IMR-90 (cell line): ENCODE data around the gene NOXO1. TPM values are rescaled to one million over a fixed set of nuclear protein-coding genes. Genes with fewer than 3 reads are reported as not detected.
A peak's percentile ranks its signal among the peaks of the same experiment; 100 is the strongest.

Source experiments
- ATAC-seq: fragments of 200-7000 bp; cut with Tn5 transposase; 2 replicates; pipeline ENCODE4 v1.9.1; 2020; ENCODE audit warnings: low read depth, mild to moderate bottlenecking, moderate library complexity
- BruUV-seq: library from RNA; stranded (reverse); fragments of 400-500 nt; replicated peaks from 2 replicates; lab custom pipeline; 2021; lab: Mats Ljungman, UMichigan
- CTCF ChIA-PET: fragments of 300-600 bp; formaldehyde crosslinking; extraction: SDS; loops from one replicate; lab custom pipeline; 2021; ENCODE audit warnings: antibody characterized with exemption; lab: Yijun Ruan, JAX
- POLR2A ChIA-PET: fragments of 300-600 bp; sonication (Branson Sonifier 250); formaldehyde crosslinking; loops from one replicate; lab custom pipeline; 2022; ENCODE audit warnings: antibody characterized with exemption; ENCODE audit not compliant: unreplicated experiment; lab: Charles Lee
- DNase-seq: peaks from one replicate; pipeline ENCODE4 v3.0.0; 2013
- H2AFZ ChIP-seq: replicated peaks from 2 replicates; pipeline ENCODE3; 2013; ENCODE audit warnings: low read length, mild to moderate bottlenecking; ENCODE audit not compliant: poor library complexity
- H2AK5ac ChIP-seq: 2 replicates; pipeline ENCODE4 v1.6.1; 2013; ENCODE audit warnings: low read depth, low read length, inconsistent platforms
- H2AK9ac ChIP-seq: replicated peaks from 2 replicates; pipeline ENCODE3; 2013; ENCODE audit warnings: mild to moderate bottlenecking, low read depth, low read length, moderate library complexity; ENCODE audit not compliant: poor library complexity
- H2BK120ac ChIP-seq: 2 replicates; pipeline ENCODE4 v1.6.1; 2013; ENCODE audit warnings: low read depth, low read length, inconsistent platforms
- H2BK15ac ChIP-seq: 3 replicates; pipeline ENCODE4 v1.6.1; 2013; ENCODE audit warnings: low read depth, low read length, inconsistent platforms
- H2BK20ac ChIP-seq: 2 replicates; pipeline ENCODE4 v1.6.1; 2013; ENCODE audit warnings: low read depth, mild to moderate bottlenecking, inconsistent platforms, low read length, moderate library complexity
- H2BK5ac ChIP-seq: 2 replicates; pipeline ENCODE4 v1.6.1; 2013; ENCODE audit warnings: mild to moderate bottlenecking, low read depth, low read length, inconsistent platforms; ENCODE audit not compliant: poor library complexity, severe bottlenecking
- H3K14ac ChIP-seq: replicated peaks from 2 replicates; pipeline ENCODE4 v1.6.1; 2013; ENCODE audit warnings: low read depth, low read length, inconsistent platforms
- H3K18ac ChIP-seq: 2 replicates; pipeline ENCODE4 v1.6.1; 2013; ENCODE audit warnings: low read depth, low read length, control low read depth
- H3K23ac ChIP-seq: 2 replicates; pipeline ENCODE4 v1.6.1; 2013; ENCODE audit warnings: low read depth, low read length, inconsistent platforms
- H3K27ac ChIP-seq: 2 replicates; pipeline ENCODE4 v1.5.1; 2013; ENCODE audit warnings: mild to moderate bottlenecking, control low read depth, low read length; ENCODE audit not compliant: insufficient read depth
- H3K27me3 ChIP-seq: 2 replicates; pipeline ENCODE4 v1.6.1; 2013; ENCODE audit warnings: low read length; ENCODE audit not compliant: control insufficient read depth, insufficient read depth
- H3K36me3 ChIP-seq: 2 replicates; pipeline ENCODE4 v1.6.1; 2013; ENCODE audit warnings: low read length, mixed read lengths; ENCODE audit not compliant: control insufficient read depth, insufficient read depth
- H3K4ac ChIP-seq: 2 replicates; pipeline ENCODE4 v1.6.1; 2013; ENCODE audit warnings: low read depth, low read length, inconsistent platforms
- H3K4me1 ChIP-seq: 2 replicates; pipeline ENCODE4 v1.6.1; 2013; ENCODE audit warnings: low read length, mixed read lengths; ENCODE audit not compliant: control insufficient read depth, insufficient read depth
- H3K4me2 ChIP-seq: 2 replicates; pipeline ENCODE4 v1.6.1; 2013; ENCODE audit warnings: low read depth, mild to moderate bottlenecking, control low read depth, low read length, moderate library complexity
- H3K4me3 ChIP-seq: 2 replicates; pipeline ENCODE4 v1.5.1; 2013; ENCODE audit warnings: low read depth, mild to moderate bottlenecking, control low read depth, low read length, moderate library complexity; ENCODE audit not compliant: insufficient read depth
- H3K56ac ChIP-seq: 2 replicates; pipeline ENCODE4 v1.6.1; 2013; ENCODE audit warnings: low read length, inconsistent platforms; ENCODE audit not compliant: insufficient read depth; ENCODE audit errors: extremely low read depth
- H3K79me1 ChIP-seq, 2 experiments: 2 replicates each; pipeline ENCODE4 v1.6.1; 2013; ENCODE audit warnings: low read length in 2 of 2, inconsistent platforms in 1 of 2, low read depth in 1 of 2
- H3K9ac ChIP-seq: 2 replicates; pipeline ENCODE4 v1.6.1; 2013; ENCODE audit warnings: low read depth, low read length, control low read depth
- H3K9me1 ChIP-seq: 2 replicates; pipeline ENCODE4 v1.6.1; 2013; ENCODE audit warnings: low read length, inconsistent platforms; ENCODE audit not compliant: insufficient read depth
- H3K9me3 ChIP-seq: 2 replicates; pipeline ENCODE4 v1.6.1; 2013; ENCODE audit warnings: low read length; ENCODE audit not compliant: control insufficient read depth, insufficient read depth
- H4K20me1 ChIP-seq: 2 replicates; pipeline ENCODE4 v1.6.1; 2013; ENCODE audit warnings: low read length, inconsistent platforms; ENCODE audit not compliant: insufficient read depth
- H4K5ac ChIP-seq: 2 replicates; pipeline ENCODE4 v1.6.1; 2013; ENCODE audit warnings: mild to moderate bottlenecking, low read depth, low read length, control low read depth
- H4K8ac ChIP-seq, 2 experiments: 2 replicates each; pipeline ENCODE4 v1.6.1; 2013; ENCODE audit warnings: low read depth in 2 of 2, low read length in 2 of 2, control low read depth in 1 of 2, inconsistent platforms in 1 of 2
- H4K91ac ChIP-seq: 2 replicates; pipeline ENCODE4 v1.6.1; 2013; ENCODE audit warnings: low read depth, low read length, inconsistent platforms; ENCODE audit not compliant: insufficient read depth
- MAZ ChIP-seq: IDR thresholded peaks from 2 replicates; pipeline ENCODE4 v1.6.1; 2012; ENCODE audit warnings: low read depth, mild to moderate bottlenecking, low read length, improper control_type of control experiment, moderate library complexity, borderline replicate concordance
- RCOR1 ChIP-seq: IDR thresholded peaks from 2 replicates; pipeline ENCODE4 v1.6.1; 2012; ENCODE audit warnings: mild to moderate bottlenecking, low read length, improper control_type of control experiment; ENCODE audit not compliant: insufficient replicate concordance
- WGBS, 2 experiments: methylation state at CpG; one replicate each; pipeline versions ENCODE4 v1.1.5 to v1.1.7; 2013; ENCODE audit warnings: missing lambda C conversion rate in 2 of 2; ENCODE audit not compliant: insufficient read length in 1 of 2; ENCODE audit errors: extremely low coverage in 2 of 2; 5-methylcytosine and 5-hydroxymethylcytosine counted together
- dilution Hi-C: fragments of 300-500 bp; cut with HindIII; formaldehyde crosslinking; loops from one replicate; pipeline ENCODE4 v1.14.3; 2018; ENCODE audit warnings: low sequenced_read_pairs; ENCODE audit not compliant: unreplicated experiment
- in situ Hi-C: fragments of 300-500 bp; cut with MboI; formaldehyde crosslinking; loops from 3 replicates; pipeline ENCODE4 v1.14.3; 2019; ENCODE audit warnings: low sequenced_read_pairs, inconsistent platforms, mixed read lengths
- intact Hi-C: fragments of 100-400 bp; cut with micrococcal nuclease; formaldehyde crosslinking; loops from 2 replicates; pipeline ENCODE4 v1.10.0; 2022
- polyA plus RNA-seq, 3 experiments: library from polyadenylated mRNA; depleted of rRNA; stranded (reverse); fragments of >200 nt; gene quantifications; 2 replicates each; pipeline ENCODE4 v1.2.3, GENCODE V29; 2012; ENCODE audit warnings: low replicate concordance in 1 of 3
- total RNA-seq: library from RNA; depleted of rRNA; stranded (reverse); fragments of >200 nt; gene quantifications from 2 replicates; pipeline ENCODE4 v1.2.3, GENCODE V29; 2012

The NOXO1 gene
- total and polyA plus RNA-seq, 2 of the 4 experiments (the other 2 are of a cell fraction): 0.56 TPM; not detected in 1

DNA sequence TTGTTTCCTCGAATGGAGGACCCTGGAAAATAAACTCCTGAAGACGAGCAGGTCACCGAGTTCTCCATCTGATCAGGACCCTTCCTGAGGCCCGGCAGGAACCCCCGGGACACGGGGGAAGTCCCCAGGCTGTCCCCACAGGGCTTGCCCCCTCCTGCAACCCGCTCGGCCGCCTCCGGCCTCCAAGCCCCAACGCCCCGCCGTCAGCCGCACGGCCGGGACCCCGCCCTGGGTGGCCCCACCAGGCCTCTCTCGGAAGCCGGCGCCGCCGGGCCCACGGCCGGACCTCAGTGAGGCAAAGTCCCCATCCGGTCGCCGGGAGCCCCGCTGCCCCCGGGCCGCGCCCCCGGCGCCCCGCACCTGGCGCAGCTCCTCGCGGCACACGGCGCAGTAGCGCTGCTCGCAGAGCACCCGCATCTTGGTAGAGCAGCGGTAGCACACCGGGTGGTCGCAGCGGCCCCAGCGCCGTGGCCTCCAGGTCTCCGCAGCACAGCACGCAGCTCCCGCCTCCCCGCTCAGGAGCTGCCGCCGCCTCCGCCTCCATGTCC, 28.0 kb upstream of the NOXO1 start:
- Histone ChIP-seq H3K4me1 (peaks cover 25% of the 10 kb centered on the region), H3K4ac (peak overlapping the region; percentile 80), H3K18ac (no peak overlapping the region), H3K9me1 (peaks cover 8% of the 10 kb centered on the region; the same call in 1 of the 2 replicates), H4K20me1 (peaks cover 49% of the 10 kb centered on the region), H3K4me2 (peak overlapping the region; percentile 97), H3K14ac (peak overlapping the region; percentile 85), H2BK5ac (peak overlapping the region; percentile 60), H3K23ac (peak overlapping the region; percentile 95; the same call in 1 of the 2 replicates), H2AFZ (peak overlapping the region; percentile 79), H3K56ac (peak overlapping the region; percentile 71), H3K27ac (peak overlapping the region; percentile 88), H3K36me3 (peaks cover 9% of the 10 kb centered on the region), H2AK9ac (peak overlapping the region; percentile 98), H3K27me3 (no peaks in the 10 kb centered on the region), H3K4me3 (peak overlapping the region; percentile 75), H2BK15ac (no peak overlapping the region), H4K8ac (peak overlapping the region in 1 of 2 experiments; percentile 37; a peak in 2 of 4 replicates), H2BK120ac (no peak overlapping the region), H2BK20ac (no peak overlapping the region), H2AK5ac (peak overlapping the region; percentile 83), H3K79me1 (peaks cover 13 to 59% of the 10 kb centered on the region in 2 experiments; a peak in 3 of 4 replicates), H4K5ac (peak overlapping the region; percentile 40), H4K91ac (peak overlapping the region; percentile 24; the same call in 1 of the 2 replicates), H3K9ac (peak overlapping the region; percentile 95), H3K9me3 (no peaks in the 10 kb centered on the region)
- dilution Hi-C loops (no loop called here), intact Hi-C loops (no loop called here), in situ Hi-C loops (no loop called here)
- TF ChIP-seq MAZ (no peak), RCOR1 (no peak)
- no TSS peak for BruUV-seq
- POLR2A ChIA-PET: no interaction called here
- ATAC-seq: peak; percentile 36
- DNase-seq: no peak
- 2% methylated on average over 11 of the region's 55 CpGs; no CpG with 5 or more reads in 1 of the 2 experiments for WGBS, 2 experiments
- CTCF ChIA-PET: no interaction called here
